Caco-2 (cell line): ENCODE measurements around the gene CHMP4A. TPM values are rescaled to one million over a fixed set of nuclear protein-coding genes. Genes with fewer than 3 reads are reported as not detected.

Experiments used
- BruUV-seq: library from RNA; stranded (reverse); fragments of 400-500 nt; replicated peaks from 2 replicates; lab custom pipeline; 2021; lab: Mats Ljungman, UMichigan
- CTCF ChIA-PET: fragments of 300-600 bp; sonication (Branson Sonifier 250); formaldehyde crosslinking; loops from one replicate; lab custom pipeline; 2022; ENCODE audit warnings: antibody characterized with exemption; lab: Charles Lee
- POLR2A ChIA-PET: fragments of 300-600 bp; sonication (Branson Sonifier 250); formaldehyde crosslinking; loops from one replicate; lab custom pipeline; 2022; ENCODE audit warnings: antibody characterized with exemption; lab: Charles Lee
- DNase-seq, 2 experiments: peaks; one replicate each; pipeline versions ENCODE4 v3.0.0 to v3.0.0-alpha.2; 2020 to 2022
- H3K27me3 ChIP-seq: replicated peaks from 2 replicates; pipeline ENCODE4 v1.6.0; 2011; ENCODE audit warnings: low read length; ENCODE audit not compliant: control insufficient read depth, insufficient read depth
- H3K36me3 ChIP-seq: 2 replicates; pipeline ENCODE4 v1.5.1; 2011; ENCODE audit warnings: low read length; ENCODE audit not compliant: control insufficient read depth, insufficient read depth
- H3K4me1 ChIP-seq: fragments of 250-450 bp; sonication (Bioruptor Pico); 2 replicates; pipeline ENCODE4 v1.5.1; 2020; ENCODE audit warnings: mild to moderate bottlenecking
- H3K4me3 ChIP-seq: 2 replicates; pipeline ENCODE4 v1.5.1; 2011; ENCODE audit warnings: low read depth, mild to moderate bottlenecking, control low read depth, low read length
- H3K9me3 ChIP-seq: fragments of 250-450 bp; sonication (Bioruptor Pico); 2 replicates; pipeline ENCODE4 v1.5.1; 2020; ENCODE audit warnings: mild to moderate bottlenecking, moderate library complexity
- H3K27ac Mint-ChIP-seq: one replicate; pipeline ENCODE4 v1.8.0; 2022; ENCODE audit warnings: mixed read lengths; ENCODE audit not compliant: unreplicated experiment
- H3K27me3 Mint-ChIP-seq: one replicate; pipeline ENCODE4 v1.8.0; 2022; ENCODE audit warnings: mixed read lengths; ENCODE audit not compliant: insufficient read depth, unreplicated experiment
- H3K36me3 Mint-ChIP-seq: one replicate; pipeline ENCODE4 v1.8.0; 2022; ENCODE audit warnings: mild to moderate bottlenecking, mixed read lengths; ENCODE audit not compliant: insufficient read depth, unreplicated experiment
- H3K4me1 Mint-ChIP-seq: one replicate; pipeline ENCODE4 v1.8.0; 2022; ENCODE audit warnings: low read depth, mixed read lengths; ENCODE audit not compliant: unreplicated experiment
- H3K4me3 Mint-ChIP-seq: one replicate; pipeline ENCODE4 v1.8.0; 2022; ENCODE audit warnings: mild to moderate bottlenecking, moderate library complexity, mixed read lengths; ENCODE audit not compliant: unreplicated experiment
- H3K9me3 Mint-ChIP-seq: one replicate; pipeline ENCODE4 v1.8.0; 2022; ENCODE audit warnings: mixed read lengths; ENCODE audit not compliant: unreplicated experiment
- CTCF ChIP-seq, 2 experiments: fragments of 200-600 bp in 1 of 2; IDR thresholded peaks; 1 replicate in 1 of 2; 2 replicates in 1 of 2; pipeline versions ENCODE4 v1.5.1 to v1.8.0; 2011 to 2022; ENCODE audit warnings: antibody characterized with exemption in 1 of 2, control low read depth in 1 of 2, inconsistent platforms in 1 of 2, low read depth in 1 of 2, low read length in 1 of 2, mild to moderate bottlenecking in 1 of 2, moderate library complexity in 1 of 2; ENCODE audit not compliant: insufficient read depth in 1 of 2, severe bottlenecking in 1 of 2, unreplicated experiment in 1 of 2
- intact Hi-C: fragments of 100-400 bp; cut with micrococcal nuclease; formaldehyde crosslinking; loops from one replicate; pipeline ENCODE4 v1.10.0; 2022; ENCODE audit not compliant: unreplicated experiment
- total RNA-seq: library from RNA; stranded (reverse); gene quantifications from 2 replicates; pipeline ENCODE4 v1.2.3, GENCODE V29; 2022

CHMP4A gene
- total RNA-seq, 1 experiment from 2014 or later, result 57.7 TPM

- POLR2A ChIA-PET, result interaction anchor here (0.8 to 1.0 kb wide), 2 partner anchors 21 to 26 kb away, joined by 7 to 16 read pairs; partner anchors contain the start of genes TINF2 and TM9SF1
- no peaks in the 10 kb centered on the region for H3K27me3 Mint-ChIP-seq
- intact Hi-C loops, result loop anchor here (1.0 kb wide), 3 partner anchors 16 to 81 kb away; partner anchors contain the start of genes GMPR2, NEDD8 and TINF2
- peak overlapping the region; percentile 87 for H3K4me3 Mint-ChIP-seq
- DNase-seq, result no peak
- TF ChIP-seq CTCF (IDR thresholded peaks at IDR 0.05; ENCODE audit: insufficient read depth in 1 of 2, low read depth in 1 of 2, low read length in 1 of 2, severe bottlenecking in 1 of 2, unreplicated experiment in 1 of 2), result no peak
- BruUV-seq, result no TSS peak
- Histone ChIP-seq H3K9me3 (no peaks in the 10 kb centered on the region), H3K27me3 (no peaks in the 10 kb centered on the region), H3K36me3 (no peaks in the 10 kb centered on the region; the same call in none of the 2 replicates), H3K4me1 (peaks cover 12% of the 10 kb centered on the region), H3K4me3 (peak overlapping the region; percentile 70; the same call in 1 of the 2 replicates)
- H3K4me1 Mint-ChIP-seq, result peaks cover 13% of the 10 kb centered on the region
- H3K36me3 Mint-ChIP-seq, result peaks cover 54% of the 10 kb centered on the region
- H3K9me3 Mint-ChIP-seq, result no peaks in the 10 kb centered on the region
- H3K27ac Mint-ChIP-seq, result peak overlapping the region; percentile 88
- CTCF ChIA-PET, result interaction anchor here (0.8 to 1.4 kb wide), 6 partner anchors 21 to 116 kb away, joined by 3 to 9 read pairs (median 4); partner anchors contain the start of genes IRF9, TINF2 and TM9SF1
Measured at GRCh38 chr14:24216345-24216699, 3.0 kb upstream of the CHMP4A start.

GRCh38 chr14:24215495-24216344, 2.4 kb upstream of the CHMP4A start, which contains the start of gene MDP1:
MDP1 (minus strand) TSS chr14:24216066; CDS start chr14:24215955, 111 bp downstream.
- H3K36me3 ChIP-seq, result no peaks in the 10 kb centered on the region; the same call in none of the 2 replicates
- intact Hi-C loops, result loop anchor here (1.0 kb wide), 3 partner anchors 17 to 82 kb away; partner anchors contain the start of genes GMPR2, NEDD8 and TINF2
- BruUV-seq, result TSS peak; percentile 6

More at GRCh38 chr14:24215495-24216344, 2.4 kb upstream of the CHMP4A start, which contains the start of gene MDP1:
- Mint-ChIP-seq H3K4me3 (peak within 1 kb of the TSS; percentile 87), H3K9me3 (no peaks in the 10 kb centered on the region), H3K27ac (peak within 1 kb of the TSS; percentile 88), H3K4me1 (peaks cover 13% of the 10 kb centered on the region), H3K27me3 (no peaks in the 10 kb centered on the region), H3K36me3 (peaks cover 56% of the 10 kb centered on the region)
- peak within 1 kb of the TSS; percentile 70 for H3K4me3 ChIP-seq
- CTCF ChIA-PET, result interaction anchor here (0.8 to 1.4 kb wide), 6 partner anchors 20 to 116 kb away, joined by 3 to 9 read pairs (median 4); partner anchors contain the start of genes IRF9, TINF2 and TM9SF1
- peak; percentile 82 to 85 for DNase-seq
- H3K27me3 ChIP-seq, result no peaks in the 10 kb centered on the region
- POLR2A ChIA-PET, result interaction anchor here (0.8 to 1.0 kb wide), 2 partner anchors 20 to 27 kb away, joined by 7 to 16 read pairs; partner anchors contain the start of genes TINF2 and TM9SF1
- no peaks in the 10 kb centered on the region for H3K9me3 ChIP-seq
- TF ChIP-seq CTCF (IDR thresholded peaks at IDR 0.05; ENCODE audit: insufficient read depth in 1 of 2, low read depth in 1 of 2, low read length in 1 of 2, severe bottlenecking in 1 of 2, unreplicated experiment in 1 of 2), result peak; percentile 13 to 75
- peaks cover 12% of the 10 kb centered on the region for H3K4me1 ChIP-seq
